NCI-H1105 treated with DMSO at 0.1 percent for 48 hours (cell line): ENCODE data around the gene LNP1.

Source experiments
- DNase-seq: peaks from one replicate; lab custom pipeline; 2025; lab: John Stamatoyannopoulos, UW

The LNP1 gene

GRCh38 chr3:100399341-100400071 lies 1.8 kb upstream of the LNP1 start:
- no peak for DNase-seq

GRCh38 chr3:100400419-100400779 lies 940 bp upstream of the LNP1 start:
- DNase-seq: no peak

GRCh38 chr3:100401674-100402041 lies 319 bp downstream of the LNP1 start:
- DNase-seq: peak; percentile 77

- DNase-seq: peak; percentile 60
Observed at GRCh38 chr3:100402256-100402655, 917 bp downstream of the LNP1 start.

- DNase-seq: no peak
Observed at GRCh38 chr3:100402891-100403290, 1.6 kb downstream of the LNP1 start.

GRCh38 chr3:100403362-100404249 lies 2.3 kb downstream of the LNP1 start:
- peak; percentile 26 for DNase-seq

GRCh38 chr3:100404250-100404548 lies 2.9 kb downstream of the LNP1 start:
- no peak for DNase-seq

- no peak for DNase-seq
Observed at GRCh38 chr3:100407164-100407563, 5.8 kb downstream of the LNP1 start.

- no peak for DNase-seq
Observed at GRCh38 chr3:100407977-100408532, 6.7 kb downstream of the LNP1 start.

GRCh38 chr3:100411091-100411982 lies 10.0 kb downstream of the LNP1 start:
- no peak for DNase-seq

GRCh38 chr3:100412912-100413590 lies 11.7 kb downstream of the LNP1 start:
- no peak for DNase-seq

- DNase-seq: no peak
Observed at GRCh38 chr3:100413613-100414012, 12.3 kb downstream of the LNP1 start.

GRCh38 chr3:100416176-100416575 lies 14.8 kb downstream of the LNP1 start:
- no peak for DNase-seq

GRCh38 chr3:100416863-100417262 lies 15.5 kb downstream of the LNP1 start:
- DNase-seq: no peak

GRCh38 chr3:100419406-100419805 lies 18.1 kb downstream of the LNP1 start:
- no peak for DNase-seq

- no peak for DNase-seq
Observed at GRCh38 chr3:100420885-100421284, 19.5 kb downstream of the LNP1 start.

- no peak for DNase-seq
Observed at GRCh38 chr3:100423611-100424010, 22.3 kb downstream of the LNP1 start.

- DNase-seq: no peak
Observed at GRCh38 chr3:100424261-100424660, 22.9 kb downstream of the LNP1 start.

GRCh38 chr3:100425316-100425715 lies 24.0 kb downstream of the LNP1 start:
- DNase-seq: no peak

- DNase-seq: no peak
Observed at GRCh38 chr3:100426067-100426682, 24.8 kb downstream of the LNP1 start.

GRCh38 chr3:100427699-100428098 lies 26.4 kb downstream of the LNP1 start:
- DNase-seq: no peak
